MCF 10A (cell line): Measurements from ENCODE around the gene HIPK1. TPM values are rescaled to one million over a fixed set of nuclear protein-coding genes. Genes with fewer than 3 reads are reported as not detected.

Experiments
- BruUV-seq: library from RNA; stranded (reverse); fragments of 400-500 nt; replicated peaks from 2 replicates; lab custom pipeline; 2021; lab: Mats Ljungman, UMichigan
- CTCF ChIA-PET: fragments of 300-600 bp; sonication (Branson Sonifier 250); formaldehyde crosslinking; extraction: SDS; loops from one replicate; lab custom pipeline; 2021; ENCODE audit warnings: antibody characterized with exemption, inconsistent platforms; lab: Yijun Ruan, JAX
- POLR2A ChIA-PET: fragments of 300-600, 350-650 bp; sonication (Branson Sonifier 250); formaldehyde crosslinking; extraction: SDS; loops from one replicate; lab custom pipeline; 2020; ENCODE audit warnings: antibody characterized with exemption, inconsistent platforms; lab: Yijun Ruan, JAX
- DNase-seq: peaks from one replicate; pipeline ENCODE4 v3.0.0-alpha.2; 2018; ENCODE audit not compliant: unreplicated experiment
- H3K27ac Mint-ChIP-seq: one replicate; pipeline ENCODE4 v1.8.0; 2022; ENCODE audit warnings: mild to moderate bottlenecking, low read depth, mixed read lengths; ENCODE audit not compliant: unreplicated experiment
- H3K27me3 Mint-ChIP-seq: one replicate; pipeline ENCODE4 v1.8.0; 2022; ENCODE audit warnings: mixed read lengths; ENCODE audit not compliant: insufficient read depth, unreplicated experiment
- H3K36me3 Mint-ChIP-seq: one replicate; pipeline ENCODE4 v1.8.0; 2022; ENCODE audit warnings: mild to moderate bottlenecking, moderate library complexity, mixed read lengths; ENCODE audit not compliant: insufficient read depth, unreplicated experiment
- H3K4me1 Mint-ChIP-seq: one replicate; pipeline ENCODE4 v1.8.0; 2022; ENCODE audit warnings: mixed read lengths; ENCODE audit not compliant: insufficient read depth, unreplicated experiment
- H3K4me3 Mint-ChIP-seq: one replicate; pipeline ENCODE4 v1.8.0; 2022; ENCODE audit warnings: mild to moderate bottlenecking, moderate library complexity, mixed read lengths; ENCODE audit not compliant: unreplicated experiment
- H3K9me3 Mint-ChIP-seq: one replicate; pipeline ENCODE4 v1.8.0; 2022; ENCODE audit warnings: mixed read lengths; ENCODE audit not compliant: unreplicated experiment
- CTCF ChIP-seq: fragments of 200-600 bp; IDR thresholded peaks from one replicate; pipeline ENCODE4 v1.8.0; 2022; ENCODE audit warnings: antibody characterized with exemption, mild to moderate bottlenecking; ENCODE audit not compliant: unreplicated experiment
- intact Hi-C: fragments of 100-400 bp; cut with micrococcal nuclease; formaldehyde crosslinking; loops from 2 replicates; pipeline ENCODE4 v1.14.1; 2022
- total RNA-seq: library from RNA; stranded (reverse); gene quantifications from 2 replicates; pipeline ENCODE4 v1.2.3, GENCODE V29; 2022

The HIPK1 gene
- total RNA-seq, 1 experiment from 2014 or later, result 46.7 TPM

GRCh38 chr1:113891631-113892220 is 37.4 kb upstream of the HIPK1 start:
- ChIA-PET CTCF (interaction anchor here (1.0 kb wide), 1 partner anchor 57 kb away, joined by 5 read pairs; no protein-coding TSS in a partner anchor), POLR2A (no interaction called here)
- H3K36me3 Mint-ChIP-seq, result peaks cover 19% of the 10 kb centered on the region

GRCh38 chr1:113893267-113893666 is 35.9 kb upstream of the HIPK1 start:
- H3K9me3 Mint-ChIP-seq, result no peaks in the 10 kb centered on the region
- peaks cover 34% of the 10 kb centered on the region for H3K36me3 Mint-ChIP-seq
- no peak overlapping the region for H3K4me3 Mint-ChIP-seq
- no peaks in the 10 kb centered on the region for H3K4me1 Mint-ChIP-seq
- ChIA-PET CTCF (no interaction called here), POLR2A (interaction anchor here (1.8 kb wide), 1 partner anchor 11 kb away, joined by 5 read pairs; the partner anchor contains the start of gene AP4B1)
- DNase-seq, result no peak
- intact Hi-C loops, result no loop called here
- BruUV-seq, result no TSS peak
- no peaks in the 10 kb centered on the region for H3K27me3 Mint-ChIP-seq
- TF ChIP-seq CTCF, result no peak
- no peak overlapping the region for H3K27ac Mint-ChIP-seq

More at GRCh38 chr1:113891631-113892220, 37.4 kb upstream of the HIPK1 start:
- no TSS peak for BruUV-seq
- DNase-seq, result no peak
- intact Hi-C loops, result no loop called here
- Mint-ChIP-seq H3K27ac (no peak overlapping the region), H3K27me3 (no peaks in the 10 kb centered on the region), H3K9me3 (no peaks in the 10 kb centered on the region), H3K4me3 (no peak overlapping the region), H3K4me1 (no peaks in the 10 kb centered on the region)
- no peak for TF ChIP-seq CTCF

- TF ChIP-seq CTCF, result no peak
- ChIA-PET CTCF (interaction anchor here (1.6 kb wide), 1 partner anchor 9 kb away, joined by 3 read pairs; the partner anchor contains the start of gene AP4B1), POLR2A (interaction anchor here (1.0 kb wide), 1 partner anchor 10 kb away, joined by 3 read pairs; the partner anchor contains the start of genes AP4B1 and DCLRE1B)
- no TSS peak for BruUV-seq
- intact Hi-C loops, result no loop called here
- H3K4me3 Mint-ChIP-seq, result no peak overlapping the region
- no peaks in the 10 kb centered on the region for H3K4me1 Mint-ChIP-seq
- H3K36me3 Mint-ChIP-seq, result peaks cover 52% of the 10 kb centered on the region
- no peak overlapping the region for H3K27ac Mint-ChIP-seq
- no peaks in the 10 kb centered on the region for H3K27me3 Mint-ChIP-seq
- H3K9me3 Mint-ChIP-seq, result no peaks in the 10 kb centered on the region
- no peak for DNase-seq
These were observed 34.0 kb upstream of the HIPK1 start for GRCh38 chr1:113895098-113895497.

GRCh38 chr1:113895961-113896360 is 33.2 kb upstream of the HIPK1 start:
- peaks cover 54% of the 10 kb centered on the region for H3K36me3 Mint-ChIP-seq
- no peak overlapping the region for H3K4me3 Mint-ChIP-seq
- BruUV-seq, result no TSS peak
- no peak for TF ChIP-seq CTCF
- no peaks in the 10 kb centered on the region for H3K27me3 Mint-ChIP-seq
- no peak overlapping the region for H3K27ac Mint-ChIP-seq
- CTCF ChIA-PET, result interaction anchor here (1.6 kb wide), 1 partner anchor 8 kb away, joined by 3 read pairs; the partner anchor contains the start of gene AP4B1
- H3K9me3 Mint-ChIP-seq, result no peaks in the 10 kb centered on the region
- POLR2A ChIA-PET, result interaction anchor here (0.6 kb wide), 1 partner anchor 48 kb away, joined by 4 read pairs; no protein-coding TSS in a partner anchor
- intact Hi-C loops, result no loop called here
- DNase-seq, result no peak
- no peaks in the 10 kb centered on the region for H3K4me1 Mint-ChIP-seq
